CD14-positive monocyte (primary cell): ENCODE results near the gene COL9A2. TPM values are rescaled to one million over a fixed set of nuclear protein-coding genes. Genes with fewer than 3 reads are reported as not detected.

Experiments used
- DNase-seq, 3 donors: peaks; one replicate each; pipeline ENCODE4 v3.0.0-alpha.2; 2011 to 2022
- H2AFZ ChIP-seq: 2 replicates; pipeline ENCODE4 v1.6.0; 2012; ENCODE audit warnings: mild to moderate bottlenecking, low read depth, low read length, inconsistent platforms; ENCODE audit not compliant: insufficient read depth, poor library complexity, severe bottlenecking
- H3K27ac ChIP-seq, 2 donors: 1 replicate in 1 of 2; 2 replicates in 1 of 2; pipeline ENCODE4 v1.5.1; 2012 to 2013; ENCODE audit warnings: low read length in 2 of 2, control low read depth in 1 of 2, inconsistent platforms in 1 of 2, low read depth in 1 of 2, mild to moderate bottlenecking in 1 of 2
- H3K27me3 ChIP-seq, 2 donors: one replicate each; pipeline versions ENCODE4 v1.6.0 to v1.6.1; 2011 to 2013; ENCODE audit warnings: low read length in 2 of 2; ENCODE audit not compliant: control insufficient read depth in 2 of 2, insufficient read depth in 2 of 2
- H3K36me3 ChIP-seq, 2 donors: replicated peaks in 1 of 2; 1 replicate in 1 of 2; 2 replicates in 1 of 2; pipeline versions ENCODE4 v1.5.1 to v1.6.1; 2012 to 2013; ENCODE audit warnings: low read length in 2 of 2, control low read depth in 1 of 2, inconsistent platforms in 1 of 2, mild to moderate bottlenecking in 1 of 2; ENCODE audit not compliant: insufficient read depth in 2 of 2, control insufficient read depth in 1 of 2
- H3K4me1 ChIP-seq, 2 donors: 1 replicate in 1 of 2; 2 replicates in 1 of 2; pipeline versions ENCODE4 v1.5.1 to v1.6.1; 2012 to 2013; ENCODE audit warnings: low read length in 2 of 2, control low read depth in 1 of 2, inconsistent platforms in 1 of 2, mild to moderate bottlenecking in 1 of 2, moderate library complexity in 1 of 2; ENCODE audit not compliant: insufficient read depth in 2 of 2, control insufficient read depth in 1 of 2
- H3K4me2 ChIP-seq: replicated peaks from 2 replicates; pipeline ENCODE3; 2012; ENCODE audit warnings: low read length, moderate library complexity, mild to moderate bottlenecking; ENCODE audit not compliant: poor library complexity, severe bottlenecking; ENCODE audit errors: extremely low read depth
- H3K4me3 ChIP-seq, 3 experiments: fragments of 200-600 bp in 1 of 3; sonication (generic) in 1 of 3; replicated peaks in 1 of 3; 1 replicate in 2 of 3; 2 replicates in 1 of 3; pipeline ENCODE4 v1.5.1; 2011 to 2013; ENCODE audit warnings: low read length in 3 of 3, mild to moderate bottlenecking in 3 of 3, control low read depth in 2 of 3, low read depth in 2 of 3, inconsistent platforms in 1 of 3, moderate library complexity in 1 of 3
- H3K79me2 ChIP-seq: 2 replicates; pipeline ENCODE4 v1.6.0; 2012; ENCODE audit warnings: mild to moderate bottlenecking, control low read depth, inconsistent platforms, low read length, moderate library complexity; ENCODE audit not compliant: insufficient read depth
- H3K9ac ChIP-seq: 2 replicates; pipeline ENCODE4 v1.6.0; 2017; ENCODE audit warnings: low read length, mild to moderate bottlenecking; ENCODE audit not compliant: insufficient read depth, poor library complexity, severe bottlenecking
- H3K9me3 ChIP-seq, 2 donors: replicated peaks in 1 of 2; 1 replicate in 1 of 2; 2 replicates in 1 of 2; pipeline versions ENCODE4 v1.5.1 to v1.6.1; 2012 to 2013; ENCODE audit warnings: low read length in 2 of 2, control low read depth in 1 of 2; ENCODE audit not compliant: control insufficient read depth in 1 of 2, insufficient read depth in 1 of 2
- H4K20me1 ChIP-seq: 2 replicates; pipeline ENCODE4 v1.6.0; 2012; ENCODE audit warnings: mild to moderate bottlenecking, low read length, control low read depth, moderate library complexity; ENCODE audit not compliant: insufficient read depth
- H3K27ac Mint-ChIP-seq, 7 donors: one replicate each; pipeline ENCODE4 v1.8.0; 2020; ENCODE audit warnings: mild to moderate bottlenecking in 7 of 7, mixed read lengths in 7 of 7, moderate library complexity in 6 of 7, inconsistent platforms in 2 of 7
- H3K27me3 Mint-ChIP-seq, 3 donors: one replicate each; pipeline ENCODE4 v1.8.0; 2021 to 2022; ENCODE audit warnings: low read depth in 3 of 3, mild to moderate bottlenecking in 3 of 3, mixed read lengths in 3 of 3, moderate library complexity in 3 of 3, inconsistent platforms in 1 of 3
- H3K36me3 Mint-ChIP-seq, 2 donors: one replicate each; pipeline ENCODE4 v1.8.0; 2020; ENCODE audit warnings: mixed read lengths in 2 of 2, inconsistent platforms in 1 of 2, mild to moderate bottlenecking in 1 of 2
- H3K4me1 Mint-ChIP-seq: one replicate; pipeline ENCODE4 v1.8.0; 2020; ENCODE audit warnings: mild to moderate bottlenecking, mixed read lengths
- H3K4me3 Mint-ChIP-seq, 2 donors: one replicate each; pipeline ENCODE4 v1.8.0; 2020; ENCODE audit warnings: mild to moderate bottlenecking in 2 of 2, mixed read lengths in 2 of 2, moderate library complexity in 1 of 2
- H3K9me3 Mint-ChIP-seq, 7 donors: one replicate each; pipeline ENCODE4 v1.8.0; 2020 to 2022; ENCODE audit warnings: mixed read lengths in 7 of 7, mild to moderate bottlenecking in 6 of 7, moderate library complexity in 6 of 7, inconsistent platforms in 2 of 7
- WGBS: methylation state at CpG from one replicate; pipeline ENCODE4 v1.1.5; 2013; ENCODE audit warnings: missing lambda C conversion rate; ENCODE audit not compliant: insufficient coverage; 5-methylcytosine and 5-hydroxymethylcytosine counted together
- intact Hi-C, 2 donors: fragments of 100-400 bp; cut with micrococcal nuclease; formaldehyde crosslinking; loops; one replicate each; pipeline versions ENCODE4 v1.15.0 to v1.15.1; 2023
- polyA plus RNA-seq, 3 donors: library from polyadenylated mRNA; depleted of rRNA in 1 of 3; unstranded in 2 of 3; stranded (reverse) in 1 of 3; fragments of 300-500 nt in 2 of 3; fragments of >200 nt in 1 of 3; fragmentation: Illumina TruSeq in 2 of 3; gene quantifications; 1 replicate in 2 of 3; 2 replicates in 1 of 3; pipeline ENCODE4 v1.2.3, GENCODE V29; 2012 to 2021
- TF ChIP-seq, protein P1 (sequence below): fragments of 200-600 bp; IDR thresholded peaks from one replicate; pipeline ENCODE4 v1.8.0; 2022; ENCODE audit warnings: antibody characterized with exemption, mild to moderate bottlenecking

Gene COL9A2
- polyA plus RNA-seq, 3 donors: 2.0 to 24.3 (median 2.6) TPM

GRCh38 chr1:40338745-40339419 is 21.8 kb upstream of the COL9A2 start:
- Histone ChIP-seq H4K20me1 (no peaks in the 10 kb centered on the region), H3K9me3 (peaks cover 0 to 5% of the 10 kb centered on the region in 2 donors), H3K4me1 (peaks cover 55 to 56% of the 10 kb centered on the region in 2 donors), H3K79me2 (peaks cover 6% of the 10 kb centered on the region), H3K9ac (peak overlapping the region; percentile 52), H3K27me3 (no peaks in the 10 kb centered on the region), H3K4me3 (peak overlapping the region; percentile 29 to 75 (median 55)), H3K4me2 (peak overlapping the region; percentile 77), H3K36me3 (no peaks in the 10 kb centered on the region), H2AFZ (peak overlapping the region; percentile 70), H3K27ac (peak overlapping the region; percentile 63 to 93)
- peak; percentile 68 to 79 (median 79) for DNase-seq
- Mint-ChIP-seq H3K27ac (peak overlapping the region; percentile 91 to 98 (median 96)), H3K27me3 (peaks cover 0 to 11% (median 4%) of the 10 kb centered on the region in 3 donors), H3K4me1 (peaks cover 55% of the 10 kb centered on the region), H3K36me3 (peaks cover 3% of the 10 kb centered on the region in 2 donors), H3K9me3 (peaks cover 5 to 13% (median 7%) of the 10 kb centered on the region in 7 donors), H3K4me3 (peak overlapping the region; percentile 78 to 92)
- intact Hi-C loops: loop anchor here in 1 of 2 donors (5.0 kb wide), 1 partner anchor 197 kb away; no protein-coding TSS in a partner anchor
- TF ChIP-seq, protein P1, sequence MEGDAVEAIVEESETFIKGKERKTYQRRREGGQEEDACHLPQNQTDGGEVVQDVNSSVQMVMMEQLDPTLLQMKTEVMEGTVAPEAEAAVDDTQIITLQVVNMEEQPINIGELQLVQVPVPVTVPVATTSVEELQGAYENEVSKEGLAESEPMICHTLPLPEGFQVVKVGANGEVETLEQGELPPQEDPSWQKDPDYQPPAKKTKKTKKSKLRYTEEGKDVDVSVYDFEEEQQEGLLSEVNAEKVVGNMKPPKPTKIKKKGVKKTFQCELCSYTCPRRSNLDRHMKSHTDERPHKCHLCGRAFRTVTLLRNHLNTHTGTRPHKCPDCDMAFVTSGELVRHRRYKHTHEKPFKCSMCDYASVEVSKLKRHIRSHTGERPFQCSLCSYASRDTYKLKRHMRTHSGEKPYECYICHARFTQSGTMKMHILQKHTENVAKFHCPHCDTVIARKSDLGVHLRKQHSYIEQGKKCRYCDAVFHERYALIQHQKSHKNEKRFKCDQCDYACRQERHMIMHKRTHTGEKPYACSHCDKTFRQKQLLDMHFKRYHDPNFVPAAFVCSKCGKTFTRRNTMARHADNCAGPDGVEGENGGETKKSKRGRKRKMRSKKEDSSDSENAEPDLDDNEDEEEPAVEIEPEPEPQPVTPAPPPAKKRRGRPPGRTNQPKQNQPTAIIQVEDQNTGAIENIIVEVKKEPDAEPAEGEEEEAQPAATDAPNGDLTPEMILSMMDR: peak; percentile 100
- WGBS: 0% methylated on average over 16 of the region's 21 CpGs

DNA sequence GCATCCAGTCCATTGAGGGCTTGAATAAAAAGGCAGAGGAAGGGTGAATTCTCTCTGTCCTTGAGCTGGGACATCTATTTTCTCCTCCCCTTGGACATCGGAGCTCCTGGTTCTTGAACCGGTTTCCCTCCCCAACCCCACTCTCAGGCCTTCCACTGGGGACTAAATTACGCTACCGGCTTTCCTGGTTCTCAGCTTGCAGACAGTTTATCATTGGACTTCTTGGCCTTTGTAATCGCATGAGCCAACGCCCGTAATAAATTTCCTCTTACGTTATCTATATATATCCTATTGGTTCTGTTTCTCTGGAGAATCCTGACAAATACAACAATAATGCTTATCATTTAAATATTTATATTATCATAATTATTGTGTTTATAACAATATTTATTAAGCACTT is 20.4 kb upstream of the COL9A2 start:
- no peak for DNase-seq
- Histone ChIP-seq H4K20me1 (no peaks in the 10 kb centered on the region), H3K4me2 (no peak overlapping the region), H2AFZ (no peak overlapping the region), H3K27ac (no peak overlapping the region), H3K4me1 (peaks cover 40 to 42% of the 10 kb centered on the region in 2 donors), H3K9ac (no peak overlapping the region), H3K9me3 (peaks cover 0 to 5% of the 10 kb centered on the region in 2 donors), H3K4me3 (no peak overlapping the region), H3K27me3 (no peaks in the 10 kb centered on the region), H3K79me2 (no peaks in the 10 kb centered on the region), H3K36me3 (no peaks in the 10 kb centered on the region)
- intact Hi-C loops: loop anchor here in 1 of 2 donors (5.0 kb wide), 1 partner anchor 195 kb away; no protein-coding TSS in a partner anchor
- WGBS: 100% methylated on average over 1 of the region's 8 CpGs
- H3K36me3 Mint-ChIP-seq: peaks cover 0 to 3% of the 10 kb centered on the region in 2 donors
- TF ChIP-seq, protein P1: no peak
- H3K4me1 Mint-ChIP-seq: peaks cover 41% of the 10 kb centered on the region
- H3K4me3 Mint-ChIP-seq: no peak overlapping the region
- H3K27ac Mint-ChIP-seq: no peak overlapping the region
- H3K27me3 Mint-ChIP-seq: peaks cover 0 to 8% (median 5%) of the 10 kb centered on the region in 3 donors
- H3K9me3 Mint-ChIP-seq: peaks cover 5 to 15% (median 10%) of the 10 kb centered on the region in 7 donors
